WI38 (cell line): ENCODE data around the gene STPG3.

Experiments used
- H3K4me3 ChIP-seq: 2 replicates; pipeline ENCODE4 v1.5.1; 2011; ENCODE audit warnings: low read depth, mild to moderate bottlenecking, control low read depth, low read length
- CTCF ChIP-seq: IDR thresholded peaks from 2 replicates; pipeline ENCODE4 v1.5.1; 2012; ENCODE audit warnings: low read depth, mild to moderate bottlenecking, control low read depth, low read length

The STPG3 gene

GRCh38 chr9:137227853-137228505 lies 23.1 kb upstream of the STPG3 start:
- TF ChIP-seq CTCF, result no peak
- no peak overlapping the region for H3K4me3 ChIP-seq

- no peak for TF ChIP-seq CTCF
- H3K4me3 ChIP-seq, result no peak overlapping the region
Measured at GRCh38 chr9:137228506-137228967, 22.5 kb upstream of the STPG3 start.

GRCh38 chr9:137228968-137229896 lies 21.9 kb upstream of the STPG3 start:
- H3K4me3 ChIP-seq, result no peak overlapping the region
- no peak for TF ChIP-seq CTCF

GRCh38 chr9:137229903-137230704 lies 21.0 kb upstream of the STPG3 start:
- TF ChIP-seq CTCF, result no peak
- no peak overlapping the region for H3K4me3 ChIP-seq

GRCh38 chr9:137230705-137231371 lies 20.2 kb upstream of the STPG3 start, which contains the start of gene SLC34A3:
Gene SLC34A3, plus strand, starts transcription at chr9:137230901. Its CDS starts 802 bp downstream, at chr9:137231703.
- no peak within 1 kb of the TSS for H3K4me3 ChIP-seq
- no peak for TF ChIP-seq CTCF

- no peak for TF ChIP-seq CTCF
Measured at GRCh38 chr9:137231372-137232039, 19.6 kb upstream of the STPG3 start.

More at GRCh38 chr9:137231372-137232039, 19.6 kb upstream of the STPG3 start:
- no peak overlapping the region for H3K4me3 ChIP-seq
